ENCODE results near the gene CCL21. TPM values are rescaled to one million over a fixed set of nuclear protein-coding genes. Genes with fewer than 3 reads are reported as not detected.

Gene CCL21
- polyA plus RNA-seq, 1 donor from 2014 or later: not detected

DNA sequence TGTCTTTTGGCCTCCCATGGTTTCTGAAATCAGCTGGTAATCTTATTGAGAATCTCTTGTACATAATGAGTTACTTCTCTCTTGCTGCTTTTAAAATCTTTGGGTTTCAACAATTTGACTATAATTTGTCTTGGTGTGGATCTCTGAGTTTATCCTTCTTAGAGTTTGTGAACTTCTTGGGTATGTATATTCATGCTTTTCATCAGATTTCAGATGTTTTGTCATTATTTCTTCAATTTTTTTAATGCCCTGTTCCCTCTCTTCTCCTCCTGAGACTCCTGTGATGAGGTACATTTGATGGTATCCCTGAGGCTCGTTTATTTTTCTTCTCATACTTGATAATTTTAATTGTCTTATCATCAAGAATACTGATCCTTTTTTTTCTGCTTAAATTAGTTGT lies 2.2 kb upstream of the CCL21 start:
- Histone ChIP-seq H3K9me3 (ENCODE audit: low read length) (no peaks in the 10 kb centered on the region), H3F3A (ENCODE audit: insufficient read depth, low read length, poor library complexity, severe bottlenecking) (no peaks in the 10 kb centered on the region), H3K36me3 (ENCODE audit: insufficient read depth, low read length) (no peaks in the 10 kb centered on the region), H3K4me2 (ENCODE audit: low read length) (no peak overlapping the region), H3K27me3 (ENCODE audit: insufficient read depth, low read depth, low read length) (no peaks in the 10 kb centered on the region), H2AFZ (ENCODE audit: low read depth, low read length) (no peak overlapping the region), H3K9me2 (ENCODE audit: insufficient read depth, low read length) (no peaks in the 10 kb centered on the region), H3K27ac (ENCODE audit: low read length) (no peak overlapping the region), H3K4me3 (ENCODE audit: low read length) (no peak overlapping the region), H3K9ac (ENCODE audit: low read length) (no peak overlapping the region), H4K20me1 (ENCODE audit: insufficient read depth) (no peaks in the 10 kb centered on the region), H3K79me2 (replicated peaks; ENCODE audit: insufficient read depth, low read length) (no peaks in the 10 kb centered on the region)
- no peak for TF ChIP-seq SMC3 (conservative IDR thresholded peaks at IDR 0.05; ENCODE audit: poor library complexity)
- TF ChIP-seq EZH2 (IDR thresholded peaks at IDR 0.05; ENCODE audit: borderline replicate concordance, insufficient read depth, low read length, poor library complexity, severe bottlenecking): no peak
- TF ChIP-seq MXI1 (conservative IDR thresholded peaks at IDR 0.05; ENCODE audit: poor library complexity, severe bottlenecking): no peak
- TF ChIP-seq, protein P1, sequence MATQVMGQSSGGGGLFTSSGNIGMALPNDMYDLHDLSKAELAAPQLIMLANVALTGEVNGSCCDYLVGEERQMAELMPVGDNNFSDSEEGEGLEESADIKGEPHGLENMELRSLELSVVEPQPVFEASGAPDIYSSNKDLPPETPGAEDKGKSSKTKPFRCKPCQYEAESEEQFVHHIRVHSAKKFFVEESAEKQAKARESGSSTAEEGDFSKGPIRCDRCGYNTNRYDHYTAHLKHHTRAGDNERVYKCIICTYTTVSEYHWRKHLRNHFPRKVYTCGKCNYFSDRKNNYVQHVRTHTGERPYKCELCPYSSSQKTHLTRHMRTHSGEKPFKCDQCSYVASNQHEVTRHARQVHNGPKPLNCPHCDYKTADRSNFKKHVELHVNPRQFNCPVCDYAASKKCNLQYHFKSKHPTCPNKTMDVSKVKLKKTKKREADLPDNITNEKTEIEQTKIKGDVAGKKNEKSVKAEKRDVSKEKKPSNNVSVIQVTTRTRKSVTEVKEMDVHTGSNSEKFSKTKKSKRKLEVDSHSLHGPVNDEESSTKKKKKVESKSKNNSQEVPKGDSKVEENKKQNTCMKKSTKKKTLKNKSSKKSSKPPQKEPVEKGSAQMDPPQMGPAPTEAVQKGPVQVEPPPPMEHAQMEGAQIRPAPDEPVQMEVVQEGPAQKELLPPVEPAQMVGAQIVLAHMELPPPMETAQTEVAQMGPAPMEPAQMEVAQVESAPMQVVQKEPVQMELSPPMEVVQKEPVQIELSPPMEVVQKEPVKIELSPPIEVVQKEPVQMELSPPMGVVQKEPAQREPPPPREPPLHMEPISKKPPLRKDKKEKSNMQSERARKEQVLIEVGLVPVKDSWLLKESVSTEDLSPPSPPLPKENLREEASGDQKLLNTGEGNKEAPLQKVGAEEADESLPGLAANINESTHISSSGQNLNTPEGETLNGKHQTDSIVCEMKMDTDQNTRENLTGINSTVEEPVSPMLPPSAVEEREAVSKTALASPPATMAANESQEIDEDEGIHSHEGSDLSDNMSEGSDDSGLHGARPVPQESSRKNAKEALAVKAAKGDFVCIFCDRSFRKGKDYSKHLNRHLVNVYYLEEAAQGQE (IDR thresholded peaks at IDR 0.05; ENCODE audit: borderline replicate concordance): no peak
- TF ChIP-seq POLR2AphosphoS5 (IDR thresholded peaks at IDR 0.05): no peak
- TF ChIP-seq TAF1 (IDR thresholded peaks at IDR 0.05; ENCODE audit: low read depth): no peak
- no peak for TF ChIP-seq RAD21 (conservative IDR thresholded peaks at IDR 0.05)
- TF ChIP-seq EP300 (conservative IDR thresholded peaks at IDR 0.05; ENCODE audit: poor library complexity, severe bottlenecking): no peak
- TF ChIP-seq, protein P2, sequence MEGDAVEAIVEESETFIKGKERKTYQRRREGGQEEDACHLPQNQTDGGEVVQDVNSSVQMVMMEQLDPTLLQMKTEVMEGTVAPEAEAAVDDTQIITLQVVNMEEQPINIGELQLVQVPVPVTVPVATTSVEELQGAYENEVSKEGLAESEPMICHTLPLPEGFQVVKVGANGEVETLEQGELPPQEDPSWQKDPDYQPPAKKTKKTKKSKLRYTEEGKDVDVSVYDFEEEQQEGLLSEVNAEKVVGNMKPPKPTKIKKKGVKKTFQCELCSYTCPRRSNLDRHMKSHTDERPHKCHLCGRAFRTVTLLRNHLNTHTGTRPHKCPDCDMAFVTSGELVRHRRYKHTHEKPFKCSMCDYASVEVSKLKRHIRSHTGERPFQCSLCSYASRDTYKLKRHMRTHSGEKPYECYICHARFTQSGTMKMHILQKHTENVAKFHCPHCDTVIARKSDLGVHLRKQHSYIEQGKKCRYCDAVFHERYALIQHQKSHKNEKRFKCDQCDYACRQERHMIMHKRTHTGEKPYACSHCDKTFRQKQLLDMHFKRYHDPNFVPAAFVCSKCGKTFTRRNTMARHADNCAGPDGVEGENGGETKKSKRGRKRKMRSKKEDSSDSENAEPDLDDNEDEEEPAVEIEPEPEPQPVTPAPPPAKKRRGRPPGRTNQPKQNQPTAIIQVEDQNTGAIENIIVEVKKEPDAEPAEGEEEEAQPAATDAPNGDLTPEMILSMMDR (IDR thresholded peaks at IDR 0.05; ENCODE audit: poor library complexity, severe bottlenecking): no peak

DNA sequence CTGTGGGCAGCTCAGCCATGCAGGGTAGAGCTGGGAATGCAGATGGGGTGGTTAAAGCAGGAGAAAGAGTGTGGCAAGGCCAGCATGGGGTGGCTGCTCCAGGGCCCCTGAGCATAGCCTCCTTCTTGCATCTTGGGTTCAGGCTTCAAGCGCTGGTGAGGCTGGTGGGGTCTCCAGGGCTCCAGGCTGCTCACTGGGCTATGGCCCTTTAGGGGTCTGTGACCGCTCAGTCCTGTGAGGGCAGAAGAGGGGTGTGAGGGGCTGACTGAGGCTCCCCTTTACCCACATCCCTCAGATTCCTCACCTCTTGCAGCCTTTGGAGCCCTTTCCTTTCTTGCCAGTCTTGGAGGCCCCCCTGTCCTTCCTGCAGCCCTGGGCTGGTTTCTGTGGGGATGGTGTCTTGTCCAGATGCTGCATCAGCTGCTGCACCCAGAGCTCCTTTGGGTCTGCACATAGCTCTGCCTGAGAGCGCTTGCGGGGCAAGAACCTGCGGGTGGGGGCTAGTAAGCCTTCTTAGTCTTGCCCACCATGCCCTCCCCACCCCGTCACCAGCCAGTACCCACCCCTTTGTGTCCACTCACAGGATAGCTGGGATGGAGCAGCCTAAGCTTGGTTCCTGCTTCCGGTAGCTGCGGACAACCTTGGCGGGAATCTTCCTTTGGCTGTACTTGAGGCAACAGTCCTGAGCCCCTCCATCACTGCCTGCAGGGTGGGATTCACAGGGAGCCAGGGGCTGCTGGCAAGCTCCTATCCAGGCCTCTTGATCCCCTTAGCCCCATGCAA lies 549 bp downstream of the CCL21 start:
- no peaks in the 10 kb centered on the region for H3F3A ChIP-seq (ENCODE audit: insufficient read depth, low read length, poor library complexity, severe bottlenecking)
- H4K20me1 ChIP-seq (ENCODE audit: insufficient read depth): no peaks in the 10 kb centered on the region
- H3K36me3 ChIP-seq (ENCODE audit: insufficient read depth, low read length): no peaks in the 10 kb centered on the region
- H3K79me2 ChIP-seq (replicated peaks; ENCODE audit: insufficient read depth, low read length): no peaks in the 10 kb centered on the region
- TF ChIP-seq EP300 (conservative IDR thresholded peaks at IDR 0.05; ENCODE audit: poor library complexity, severe bottlenecking) (no peak), POLR2AphosphoS5 (IDR thresholded peaks at IDR 0.05) (no peak), MXI1 (conservative IDR thresholded peaks at IDR 0.05; ENCODE audit: poor library complexity, severe bottlenecking) (no peak), SMC3 (conservative IDR thresholded peaks at IDR 0.05; ENCODE audit: poor library complexity) (no peak), TAF1 (IDR thresholded peaks at IDR 0.05; ENCODE audit: low read depth) (no peak), EZH2 (IDR thresholded peaks at IDR 0.05; ENCODE audit: borderline replicate concordance, insufficient read depth, low read length, poor library complexity, severe bottlenecking) (no peak), RAD21 (conservative IDR thresholded peaks at IDR 0.05) (no peak)
- TF ChIP-seq, protein P2 (IDR thresholded peaks at IDR 0.05; ENCODE audit: poor library complexity, severe bottlenecking): no peak
- TF ChIP-seq, protein P1 (IDR thresholded peaks at IDR 0.05; ENCODE audit: borderline replicate concordance): no peak
- H3K4me2 ChIP-seq (ENCODE audit: low read length): no peak overlapping the region
- no peaks in the 10 kb centered on the region for H3K9me2 ChIP-seq (ENCODE audit: insufficient read depth, low read length)
- no peak overlapping the region for H3K4me3 ChIP-seq (ENCODE audit: low read length)
- H3K9me3 ChIP-seq (ENCODE audit: low read length): no peaks in the 10 kb centered on the region
- no peak overlapping the region for H3K9ac ChIP-seq (ENCODE audit: low read length)
- no peak overlapping the region for H2AFZ ChIP-seq (ENCODE audit: low read depth, low read length)
- H3K27me3 ChIP-seq (ENCODE audit: insufficient read depth, low read depth, low read length): no peaks in the 10 kb centered on the region
- H3K27ac ChIP-seq (ENCODE audit: low read length): no peak overlapping the region

Data from neural cell (in vitro differentiated cells).